Measurements from ENCODE around the gene FANCI.

Gene FANCI

DNA sequence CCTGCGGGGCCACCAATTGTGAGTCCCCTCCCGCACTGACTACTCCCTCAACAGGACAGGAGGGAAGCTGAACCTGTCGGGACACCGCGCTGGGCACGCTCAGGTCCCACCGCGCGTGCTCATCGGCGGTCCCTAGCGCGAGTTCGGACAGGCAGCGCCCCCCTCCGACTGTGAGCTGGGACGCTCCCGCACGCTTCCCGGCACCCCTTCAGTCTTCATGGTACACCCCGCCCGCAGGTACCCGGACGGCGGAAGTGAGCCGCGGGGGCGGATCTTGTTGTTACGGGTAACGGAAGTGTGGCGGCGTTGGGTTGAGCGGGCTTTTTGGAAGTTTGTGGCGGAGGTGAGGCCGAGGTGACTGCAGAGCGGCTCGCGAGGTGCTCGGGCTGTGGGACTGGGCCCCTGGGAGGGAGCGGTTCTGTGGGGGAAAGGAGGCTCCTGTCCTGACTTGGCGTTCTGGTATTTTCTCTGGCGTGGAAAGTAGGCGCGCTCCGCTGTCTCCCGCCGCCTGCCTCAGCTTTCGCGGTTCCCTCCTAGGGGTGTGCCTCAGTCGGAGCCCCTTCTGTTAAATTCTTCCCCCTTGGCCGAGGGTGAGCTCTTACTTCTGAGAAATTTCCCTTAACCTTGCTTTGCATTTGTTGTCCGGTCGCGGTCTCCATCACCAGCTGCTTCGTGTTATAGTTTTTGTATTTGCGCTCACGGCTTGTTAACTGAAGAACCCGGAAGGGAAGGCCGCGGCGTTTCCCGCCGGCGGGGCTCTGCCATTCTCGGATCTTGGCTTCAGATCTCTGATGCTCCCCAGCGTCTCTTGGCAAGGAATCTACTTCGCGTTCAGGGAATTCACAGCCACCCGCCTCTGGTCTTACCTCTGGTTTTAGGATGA lies at the start of gene FANCI:
FANCI (plus strand) TSS at position 289 of the 883 bp plus-strand sequence. CDS start 3,669 bp downstream, outside the sequence.
- peak within 1 kb of the TSS; percentile 84 for H3K4me3 ChIP-seq (ENCODE audit: low read depth, low read length)
- TF ChIP-seq CTCF (IDR thresholded peaks at IDR 0.05; ENCODE audit: control insufficient read depth, extremely low read depth, insufficient read depth), result peak; percentile 89

GRCh38 chr15:89194608-89195007 lies 49.2 kb upstream of the FANCI start:
- no peak for DNase-seq (ENCODE audit: low read depth)
- H3K4me3 ChIP-seq (ENCODE audit: low read depth, low read length), result no peak overlapping the region
- no peak for TF ChIP-seq CTCF (IDR thresholded peaks at IDR 0.05; ENCODE audit: control insufficient read depth, extremely low read depth, insufficient read depth)

More for the DNA sequence above, at the start of gene FANCI:
- peak; percentile 80 for DNase-seq (ENCODE audit: low read depth)

DNA sequence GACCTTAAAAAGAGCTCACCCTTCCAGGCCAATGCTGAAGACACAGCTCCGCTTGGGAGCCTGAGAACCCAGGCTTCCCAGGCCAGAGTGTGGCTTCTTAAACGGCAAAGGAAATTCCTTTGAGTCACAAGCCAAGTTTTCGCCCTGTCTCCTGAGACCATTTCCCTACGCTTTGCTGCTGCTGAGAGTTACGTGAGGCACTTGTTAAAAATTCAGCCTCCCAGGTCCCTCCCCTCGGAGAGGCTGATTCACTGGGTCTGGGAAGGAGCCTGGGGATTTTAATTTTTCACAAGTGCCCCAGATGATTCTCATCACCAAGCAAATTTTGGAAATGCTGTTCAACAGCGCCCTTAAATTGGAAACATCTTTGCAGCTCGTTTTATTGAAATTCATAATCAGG lies 47.9 kb upstream of the FANCI start:
- no peak overlapping the region for H3K4me3 ChIP-seq (ENCODE audit: low read depth, low read length)
- no peak for DNase-seq (ENCODE audit: low read depth)
- no peak for TF ChIP-seq CTCF (IDR thresholded peaks at IDR 0.05; ENCODE audit: control insufficient read depth, extremely low read depth, insufficient read depth)

- H3K4me3 ChIP-seq (ENCODE audit: low read depth, low read length), result no peak overlapping the region
- DNase-seq (ENCODE audit: low read depth), result no peak
- TF ChIP-seq CTCF (IDR thresholded peaks at IDR 0.05; ENCODE audit: control insufficient read depth, extremely low read depth, insufficient read depth), result no peak
Measured at GRCh38 chr15:89196241-89196640, 47.5 kb upstream of the FANCI start.

DNA sequence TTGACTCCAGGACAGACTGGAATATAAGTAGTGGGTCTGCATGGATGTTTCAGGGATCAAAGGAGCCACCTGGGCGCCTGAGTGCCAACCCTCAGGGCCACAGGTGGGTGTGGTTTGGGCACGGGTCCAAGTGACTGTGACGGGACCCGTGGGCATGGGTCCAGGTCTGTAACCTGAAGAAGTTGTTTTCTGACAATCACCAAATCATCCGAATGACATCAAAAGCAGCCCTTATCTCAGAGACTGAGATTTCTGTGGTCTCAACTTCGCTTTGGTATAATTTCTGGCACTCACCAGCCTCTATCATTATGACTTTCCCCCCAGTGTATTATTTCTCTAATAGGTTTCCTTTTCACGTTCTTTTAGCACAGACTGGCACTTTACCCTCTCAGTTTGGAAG lies 46.8 kb upstream of the FANCI start:
- no peak overlapping the region for H3K4me3 ChIP-seq (ENCODE audit: low read depth, low read length)
- TF ChIP-seq CTCF (IDR thresholded peaks at IDR 0.05; ENCODE audit: control insufficient read depth, extremely low read depth, insufficient read depth), result no peak

DNA sequence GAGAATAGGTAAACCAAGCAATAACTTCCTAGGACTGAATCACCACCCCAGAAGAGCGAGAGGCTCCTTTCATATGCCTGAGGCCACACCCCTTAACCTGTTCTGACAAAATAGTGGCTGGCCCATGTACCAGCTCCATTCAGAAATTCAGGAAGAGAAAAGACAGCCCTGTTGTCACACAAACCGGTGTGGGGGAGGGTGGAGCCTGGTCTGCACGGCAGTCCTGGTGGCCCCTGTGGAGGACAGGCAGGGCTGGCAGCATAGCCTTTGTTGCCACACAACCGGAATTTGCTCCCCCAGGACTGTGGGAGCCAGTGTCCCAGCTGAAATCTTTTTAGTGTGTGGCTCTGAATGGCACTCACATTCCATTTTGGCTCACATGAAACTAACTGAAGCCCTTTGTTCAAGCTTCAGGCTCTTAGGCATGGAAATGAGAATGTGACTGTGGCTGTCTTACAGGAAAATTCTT lies 46.2 kb upstream of the FANCI start:
- DNase-seq (ENCODE audit: low read depth), result no peak
- no peak for TF ChIP-seq CTCF (IDR thresholded peaks at IDR 0.05; ENCODE audit: control insufficient read depth, extremely low read depth, insufficient read depth)
- no peak overlapping the region for H3K4me3 ChIP-seq (ENCODE audit: low read depth, low read length)

More for the DNA sequence above, 46.8 kb upstream of the FANCI start:
- DNase-seq (ENCODE audit: low read depth), result no peak

Data from LNCaP clone FGC (cell line).